A549 treated with ZK216348 at 1 μM for 4 hours (cell line): Measurements from ENCODE around the gene FOXD4L5. TPM values are rescaled to one million over a fixed set of nuclear protein-coding genes. Genes with fewer than 3 reads are reported as not detected.

Experiments used
- total RNA-seq: library from RNA; stranded (reverse); fragments of 200-300 nt; extraction: Qiagen RNA extraction; gene quantifications from 5 replicates; pipeline ENCODE4 v1.2.3, GENCODE V29; 2022; ENCODE audit warnings: low read depth

The FOXD4L5 gene
- total RNA-seq = 0.06 to 0.11 TPM (median 0.11 TPM) in 3 of 5 replicates, not detected in the others

GRCh38 chr9:65285109-65285508 lies at the start of gene FOXD4L5:
Gene FOXD4L5 (minus strand): TSS chr9:65285209. CDS start chr9:65284377, 832 bp downstream.

